ENCODE data around the gene UNC13D. TPM values are rescaled to one million over a fixed set of nuclear protein-coding genes. Genes with fewer than 3 reads are reported as not detected.

UNC13D gene
- total RNA-seq, 1 experiment from 2014 or later, result 20.2 TPM

- TF ChIP-seq EZH2 (IDR thresholded peaks at IDR 0.05) (no peak), SRF (IDR thresholded peaks at IDR 0.05; ENCODE audit: low read depth) (no peak), REST (IDR thresholded peaks at IDR 0.05; ENCODE audit: low read depth) (no peak), CEBPB (IDR thresholded peaks at IDR 0.05; ENCODE audit: low read depth) (no peak), SP1 (IDR thresholded peaks at IDR 0.05; ENCODE audit: low read depth) (no peak), MAX (IDR thresholded peaks at IDR 0.05) (no peak), ELF1 (IDR thresholded peaks at IDR 0.05; ENCODE audit: borderline replicate concordance, low read depth) (no peak), FOSL1 (IDR thresholded peaks at IDR 0.05; ENCODE audit: low read depth) (no peak), RAD21 (IDR thresholded peaks at IDR 0.05; ENCODE audit: low read depth) (no peak), TCF7L2 (IDR thresholded peaks at IDR 0.05; ENCODE audit: borderline replicate concordance, extremely low read depth, insufficient read depth, insufficient read length) (no peak), YY1 (IDR thresholded peaks at IDR 0.05; ENCODE audit: extremely low read depth, insufficient replicate concordance, low read depth, low read length) (no peak), EZH2phosphoT487 (IDR thresholded peaks at IDR 0.05; ENCODE audit: borderline replicate concordance) (no peak), POLR2A (IDR thresholded peaks at IDR 0.05; ENCODE audit: borderline replicate concordance, extremely low read depth, insufficient read depth, insufficient read length) (no peak), JUND (IDR thresholded peaks at IDR 0.05) (no peak)
- no peaks in the 10 kb centered on the region for H3K79me2 ChIP-seq (ENCODE audit: insufficient read depth, low read length)
- H3K27me3 ChIP-seq (ENCODE audit: insufficient read depth, low read length), result no peaks in the 10 kb centered on the region
- H3K9me3 ChIP-seq (ENCODE audit: control insufficient read depth in 1 of 2, insufficient read depth in 1 of 2, low read depth in 1 of 2, low read length in 2 of 2), result no peaks in the 10 kb centered on the region
- H3K9me2 ChIP-seq (ENCODE audit: insufficient read depth), result no peaks in the 10 kb centered on the region
- intact Hi-C loops (cut with micrococcal nuclease), result no loop called here
- H4K20me1 ChIP-seq (ENCODE audit: insufficient read depth), result no peaks in the 10 kb centered on the region
- ChIA-PET RAD21 (ENCODE audit: low non-redundant PET in 1 of 2, low total read pairs in 2 of 2, uncharacterized antibody in 2 of 2, unreplicated experiment in 2 of 2) (no interaction called here), POLR2A (interaction anchor here (4.2 kb wide), 1 partner anchor 44 kb away, joined by 32 read pairs; a partner anchor contains a TSS), CTCF (no interaction called here)
- H3K36me3 ChIP-seq (ENCODE audit: control insufficient read depth in 1 of 2, insufficient read depth in 2 of 2, low read length in 2 of 2), result peaks cover 18 to 29% of the 10 kb centered on the region in 2 experiments; a peak in 3 of 4 replicates
- no peak for DNase-seq (ENCODE audit: low read depth, low spot score)
- 0 out of 4 replicates have a peak, but pooled peaks cover 0 to 3% of the 10 kb centered on the region in 2 experiments for H3K4me1 ChIP-seq (ENCODE audit: control insufficient read depth in 1 of 2, insufficient read depth in 2 of 2, low read length in 2 of 2)
- no peak overlapping the region for H2AFZ ChIP-seq (ENCODE audit: low read depth, low read length, poor library complexity, severe bottlenecking)
- no peak overlapping the region for H3K4me3 ChIP-seq (replicated peaks in 1 of 2; ENCODE audit: low read depth in 1 of 2, low read length in 2 of 2)
- H3K9ac ChIP-seq (ENCODE audit: low read length), result no peak overlapping the region
- no peak overlapping the region for H3K27ac ChIP-seq (ENCODE audit: low read depth, low read length)
- no TSS peak for BruUV-seq (replicated peaks)
- no peak overlapping the region for H3K4me2 ChIP-seq (ENCODE audit: low read length)
- ATAC-seq, result no peak
These were observed 20.1 kb downstream of the UNC13D start for GRCh38 chr17:75824050-75824552.
